Hematopoietic multipotent progenitor cell treated with erythropoietin and hydrocortisone succinate and interleukin-3 and kit ligand, for 17 days (in vitro differentiated cells): ENCODE results near the gene SSH2.
"Not testable (repeated sequence)": the region's sequence is repeated elsewhere in the genome, so short reads cannot be mapped to it uniquely, and the experiment has no call there.

Source experiments
- DNase-seq: peaks from one replicate; pipeline ENCODE4 v3.0.0-alpha.2; 2015; ENCODE audit warnings: low spot score

The SSH2 gene

DNA sequence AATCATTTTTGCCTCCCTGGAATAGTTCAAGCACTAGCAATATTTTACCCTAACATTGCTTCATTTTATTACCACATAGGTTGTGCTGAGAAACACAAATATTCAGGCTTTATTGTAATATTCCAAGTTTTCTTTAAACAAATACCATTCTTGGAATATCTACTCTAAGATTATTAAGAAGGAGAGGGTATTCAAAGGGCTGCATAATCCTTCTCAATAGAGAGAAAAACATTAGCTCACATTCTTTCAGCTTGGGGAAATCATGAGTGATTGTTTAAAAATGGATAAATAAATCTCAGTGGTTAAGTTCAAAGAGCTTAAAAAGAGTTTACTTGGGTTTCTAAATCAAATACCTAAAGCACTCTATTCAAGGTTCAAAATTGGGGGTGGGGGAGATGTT lies 195.4 kb downstream of the SSH2 start:
- DNase-seq = no peak

DNA sequence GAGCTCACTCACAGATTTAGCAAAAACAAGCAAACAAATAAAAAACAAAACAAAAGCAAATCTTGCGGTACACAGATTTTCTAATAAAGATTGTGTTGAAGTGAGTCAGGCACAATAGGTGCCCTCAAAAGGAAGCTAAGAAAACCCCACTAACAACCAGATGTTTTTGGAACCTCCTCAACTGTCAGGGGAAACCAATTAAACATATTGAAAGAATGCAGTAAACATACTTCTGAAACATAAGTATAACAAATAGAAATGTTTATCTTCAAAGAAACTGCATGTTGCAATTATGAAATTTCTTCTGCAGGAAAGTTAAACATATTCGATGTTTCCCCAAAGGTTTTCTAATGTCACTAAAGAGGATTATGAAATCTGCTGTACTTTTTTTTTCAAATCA lies 196.9 kb downstream of the SSH2 start:
- no peak for DNase-seq

DNA sequence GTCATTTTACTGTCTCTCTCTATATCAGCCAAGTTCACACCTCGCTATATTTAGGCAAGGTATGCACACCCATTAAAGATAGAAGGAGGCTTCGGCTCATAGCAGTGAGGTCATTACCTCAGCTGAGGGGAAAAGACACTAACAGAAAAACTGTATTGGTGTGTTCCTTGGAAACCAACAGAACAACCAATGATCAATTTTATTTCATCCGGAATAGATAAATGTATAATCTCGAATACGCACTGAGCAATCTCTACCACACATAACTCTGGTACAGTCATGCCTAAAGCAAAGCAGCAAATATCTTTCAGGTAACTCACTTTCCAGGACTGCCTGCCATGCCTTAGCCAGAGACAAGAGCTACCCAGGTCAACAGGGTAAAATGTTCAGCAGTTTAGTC lies 197.4 kb downstream of the SSH2 start:
- DNase-seq = no peak

- DNase-seq = no peak
Measured at GRCh38 chr17:29732209-29732608, 197.8 kb downstream of the SSH2 start.

GRCh38 chr17:29731589-29731929 lies 198.5 kb downstream of the SSH2 start:
- no peak for DNase-seq

DNA sequence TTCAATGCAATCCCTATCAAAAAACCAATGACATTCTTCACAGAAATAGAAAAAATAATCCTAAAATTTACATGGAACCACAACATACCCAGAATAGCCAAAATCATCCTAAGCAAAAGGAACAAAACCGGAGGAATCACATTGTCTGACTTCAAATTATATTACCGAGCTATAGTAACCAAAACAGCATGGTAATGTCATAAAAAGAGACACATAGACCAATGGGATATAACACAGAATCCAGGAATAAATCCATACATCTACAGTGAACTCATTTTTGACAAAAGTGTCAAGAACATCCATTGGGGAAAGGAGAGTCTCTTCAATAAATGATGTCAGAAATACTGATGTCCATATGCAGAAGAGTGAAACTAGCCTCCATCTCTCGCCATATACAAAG lies 201.5 kb downstream of the SSH2 start:
- DNase-seq = no peak

- DNase-seq = no peak
Measured at GRCh38 chr17:29726715-29727252, 203.2 kb downstream of the SSH2 start.

DNA sequence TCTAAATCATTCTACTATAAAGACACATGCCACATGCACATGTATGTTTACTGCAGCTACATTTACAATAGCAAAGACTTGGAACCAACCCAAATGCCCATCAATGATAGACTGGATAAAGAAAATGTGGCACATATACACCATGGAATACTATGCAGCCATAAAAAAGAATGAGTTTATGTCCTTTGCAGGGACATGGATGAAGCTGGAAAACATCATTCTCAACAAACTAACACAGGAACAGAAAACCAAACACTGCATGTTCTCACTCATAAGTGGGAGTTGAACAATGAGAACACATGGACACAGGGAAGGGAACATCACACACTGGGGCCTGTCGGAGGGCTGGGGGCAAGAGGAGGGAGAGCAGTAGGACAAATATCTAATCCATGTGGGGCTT lies 204.6 kb downstream of the SSH2 start:
- DNase-seq = not testable (repeated sequence)

- DNase-seq = no peak
Measured at GRCh38 chr17:29723278-29724047, 206.6 kb downstream of the SSH2 start.

- DNase-seq = no peak
Measured at GRCh38 chr17:29722411-29723198, 207.4 kb downstream of the SSH2 start.

- no peak for DNase-seq
Measured at GRCh38 chr17:29720551-29720950, 209.5 kb downstream of the SSH2 start.

- no peak for DNase-seq
Measured at GRCh38 chr17:29719469-29719868, 210.6 kb downstream of the SSH2 start.

- DNase-seq = no peak
Measured at GRCh38 chr17:29718446-29719039, 211.5 kb downstream of the SSH2 start.

- no peak for DNase-seq
Measured at GRCh38 chr17:29717817-29718216, 212.2 kb downstream of the SSH2 start.

DNA sequence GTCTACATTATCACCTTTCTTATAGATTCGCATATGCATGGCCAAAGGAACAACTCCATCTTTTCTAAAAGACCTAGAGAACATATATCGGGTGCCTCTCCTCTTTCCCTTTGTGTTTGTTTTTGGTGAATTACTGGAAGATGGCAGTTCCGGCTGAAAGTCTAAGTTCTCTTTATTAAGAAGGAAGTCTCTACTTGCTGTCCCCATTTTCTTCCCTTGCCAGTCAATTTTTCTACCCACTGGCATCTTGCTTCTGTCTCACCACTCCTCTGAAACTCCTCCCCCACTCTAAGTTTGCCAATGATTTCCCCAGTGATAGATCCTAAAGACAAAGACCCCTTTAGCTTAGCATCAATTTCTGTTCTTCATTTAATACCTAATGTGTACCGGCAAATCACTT lies 213.5 kb downstream of the SSH2 start:
- no peak for DNase-seq

GRCh38 chr17:29715680-29716079 lies 214.3 kb downstream of the SSH2 start:
- no peak for DNase-seq

- DNase-seq = no peak
Measured at GRCh38 chr17:29714146-29714545, 215.9 kb downstream of the SSH2 start.

DNA sequence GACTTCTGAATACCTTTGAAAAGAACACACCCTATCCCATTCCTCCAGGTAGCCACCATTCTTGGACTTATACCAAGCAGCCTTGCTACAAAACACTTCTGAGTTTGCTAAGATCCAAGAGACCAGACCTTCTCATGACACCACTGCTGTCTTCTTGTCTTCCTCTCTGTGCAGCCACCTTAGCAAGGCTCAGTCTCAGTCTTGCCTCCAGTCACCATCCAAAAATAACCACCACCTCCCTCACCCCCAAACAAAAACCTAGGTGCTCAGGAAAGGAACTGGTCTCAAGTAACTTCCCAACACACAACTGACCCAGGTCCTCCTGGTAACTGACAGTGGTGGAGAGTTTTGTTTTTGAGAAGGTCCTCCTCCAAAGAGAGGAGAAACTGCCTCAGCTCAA lies 216.4 kb downstream of the SSH2 start:
- no peak for DNase-seq

DNA sequence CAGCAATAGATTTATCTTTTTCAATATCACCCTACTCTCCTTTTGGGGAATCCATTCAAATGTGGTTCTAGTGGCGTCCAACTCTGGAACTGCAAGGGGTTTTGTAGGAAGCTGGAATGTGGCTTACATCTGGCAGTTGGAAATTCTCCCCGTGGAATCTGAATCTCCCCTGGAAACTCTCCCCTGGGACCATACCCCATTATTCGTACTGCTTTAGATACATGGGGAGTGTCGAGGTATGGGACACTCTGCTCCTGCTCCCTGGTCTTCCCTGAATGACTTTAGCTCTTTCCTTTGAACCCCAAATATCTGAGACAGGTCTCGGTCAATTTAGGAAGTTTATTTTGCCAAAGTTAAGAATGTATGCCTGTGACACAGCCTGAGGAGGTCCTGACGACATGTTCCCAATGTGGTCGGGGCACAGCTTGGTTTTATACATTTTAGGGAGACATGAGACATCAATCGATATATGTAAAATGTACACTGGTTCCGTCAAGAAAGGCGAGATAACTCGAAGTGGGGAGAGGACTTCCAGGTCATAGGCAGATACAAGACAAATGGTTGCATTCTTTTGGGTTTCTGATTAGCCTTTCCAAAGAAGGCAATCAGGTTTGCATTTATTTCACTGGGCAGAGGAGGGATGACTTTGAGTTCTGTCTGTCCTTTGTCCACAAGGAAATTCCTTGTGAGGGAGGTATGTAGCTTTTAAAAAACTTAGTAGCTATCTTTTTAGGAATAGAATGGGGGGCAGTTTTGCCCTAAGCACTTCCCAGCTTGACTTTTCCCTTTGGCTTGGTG lies 218.2 kb downstream of the SSH2 start:
- DNase-seq = no peak

DNA sequence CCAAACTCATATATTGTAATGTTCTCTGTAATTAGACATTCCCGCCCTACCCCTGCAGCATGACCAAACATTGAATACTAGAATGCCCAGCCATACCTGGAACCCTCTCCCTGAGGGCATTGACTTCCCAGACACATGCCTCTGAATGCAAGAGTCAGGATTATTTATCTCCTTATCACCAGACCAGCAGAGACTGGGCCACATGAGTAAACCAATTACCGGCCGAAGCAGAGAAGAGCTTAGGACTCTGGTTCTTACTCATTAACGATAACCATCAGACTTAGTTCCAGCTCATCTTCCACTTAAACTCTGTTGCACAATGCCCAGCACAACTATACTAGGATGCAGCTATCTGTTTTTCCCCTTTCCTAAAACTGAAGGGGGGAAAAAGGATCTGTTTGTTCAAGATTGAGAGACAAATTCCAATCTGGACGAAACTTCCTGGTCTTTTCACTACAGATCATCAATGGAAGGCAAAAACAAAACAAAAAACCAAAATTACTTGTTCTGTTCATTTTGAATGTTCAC lies 219.1 kb downstream of the SSH2 start:
- DNase-seq = no peak

DNA sequence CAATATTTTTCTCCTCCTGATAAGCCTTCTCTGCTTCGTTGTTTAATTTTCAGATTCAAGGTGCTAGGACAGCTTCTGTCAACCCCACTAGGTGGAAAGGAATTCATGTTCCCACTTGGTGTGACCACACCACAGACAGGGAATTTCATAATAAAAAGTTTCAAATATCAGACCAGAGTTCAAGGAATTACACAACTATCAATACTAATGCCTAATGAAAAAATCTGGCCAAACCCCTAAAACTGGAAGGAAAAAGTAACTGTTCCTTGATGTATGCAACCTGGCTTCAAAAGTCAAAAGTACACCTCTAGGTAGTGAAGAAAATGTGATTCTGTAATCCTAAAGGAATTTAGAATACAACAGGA lies 219.5 kb downstream of the SSH2 start:
- DNase-seq = no peak
